Glomerular endothelial cell (primary cell): ENCODE results near the gene KL. TPM values are rescaled to one million over a fixed set of nuclear protein-coding genes. Genes with fewer than 3 reads are reported as not detected.

Experiments
- DNase-seq: peaks from one replicate; pipeline ENCODE4 v3.0.0-alpha.2; 2011; ENCODE audit warnings: low read depth, low spot score; ENCODE audit errors: extremely low read depth
- total RNA-seq: library from RNA; depleted of rRNA; stranded (reverse); fragments of >200 nt; gene quantifications from 2 replicates; pipeline ENCODE4 v1.2.3, GENCODE V29; 2015

The KL gene
- total RNA-seq, 1 donor from 2014 or later: 0.41 TPM

GRCh38 chr13:33033051-33033812, 17.0 kb downstream of the KL start:
- DNase-seq: no peak

- no peak for DNase-seq
Observed at GRCh38 chr13:33033986-33034385, 17.8 kb downstream of the KL start.

GRCh38 chr13:33034882-33035520, 18.8 kb downstream of the KL start:
- DNase-seq: no peak

- no peak for DNase-seq
Observed at GRCh38 chr13:33037673-33038072, 21.4 kb downstream of the KL start.

GRCh38 chr13:33040090-33040489, 23.9 kb downstream of the KL start:
- DNase-seq: no peak

GRCh38 chr13:33045851-33046592, 29.8 kb downstream of the KL start:
- DNase-seq: no peak

GRCh38 chr13:33050161-33050560, 33.9 kb downstream of the KL start:
- DNase-seq: no peak

- DNase-seq: no peak
Observed at GRCh38 chr13:33051632-33052031, 35.4 kb downstream of the KL start.

- no peak for DNase-seq
Observed at GRCh38 chr13:33052506-33053280, 36.5 kb downstream of the KL start.

GRCh38 chr13:33053397-33054066, 37.3 kb downstream of the KL start:
- DNase-seq: no peak

- no peak for DNase-seq
Observed at GRCh38 chr13:33057019-33057780, 41.0 kb downstream of the KL start.

GRCh38 chr13:33058776-33059327, 42.6 kb downstream of the KL start:
- DNase-seq: no peak

DNA sequence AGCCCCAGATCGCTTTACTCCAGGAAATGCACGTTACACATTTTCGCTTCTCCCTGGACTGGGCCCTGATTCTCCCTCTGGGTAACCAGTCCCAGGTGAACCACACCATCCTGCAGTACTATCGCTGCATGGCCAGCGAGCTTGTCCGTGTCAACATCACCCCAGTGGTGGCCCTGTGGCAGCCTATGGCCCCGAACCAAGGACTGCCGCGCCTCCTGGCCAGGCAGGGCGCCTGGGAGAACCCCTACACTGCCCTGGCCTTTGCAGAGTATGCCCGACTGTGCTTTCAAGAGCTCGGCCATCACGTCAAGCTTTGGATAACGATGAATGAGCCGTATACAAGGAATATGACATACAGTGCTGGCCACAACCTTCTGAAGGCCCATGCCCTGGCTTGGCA, 44.6 kb downstream of the KL start:
- DNase-seq: no peak

- no peak for DNase-seq
Observed at GRCh38 chr13:33066329-33066728, 50.1 kb downstream of the KL start.

GRCh38 chr13:33069365-33069764, 53.1 kb downstream of the KL start:
- no peak for DNase-seq

DNA sequence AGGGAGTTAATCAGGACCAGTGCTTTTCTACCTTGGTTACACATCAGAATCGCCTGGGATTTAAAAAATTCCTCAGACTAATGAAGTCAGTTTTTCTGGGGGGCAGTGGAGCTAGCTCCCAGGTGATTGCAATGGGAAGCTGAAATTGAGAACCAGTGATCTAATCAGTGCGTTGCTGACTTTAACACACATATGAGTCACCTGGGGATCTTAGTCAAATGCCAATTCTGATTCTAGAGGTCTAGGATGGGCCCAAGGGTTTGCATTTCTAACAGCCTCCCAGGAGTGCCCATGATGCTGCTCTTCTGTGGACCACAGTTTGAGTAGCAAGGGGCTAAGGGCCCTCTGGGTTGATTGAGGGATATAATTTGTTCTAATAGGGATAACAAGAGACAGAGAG, 54.5 kb downstream of the KL start:
- no peak for DNase-seq

DNA sequence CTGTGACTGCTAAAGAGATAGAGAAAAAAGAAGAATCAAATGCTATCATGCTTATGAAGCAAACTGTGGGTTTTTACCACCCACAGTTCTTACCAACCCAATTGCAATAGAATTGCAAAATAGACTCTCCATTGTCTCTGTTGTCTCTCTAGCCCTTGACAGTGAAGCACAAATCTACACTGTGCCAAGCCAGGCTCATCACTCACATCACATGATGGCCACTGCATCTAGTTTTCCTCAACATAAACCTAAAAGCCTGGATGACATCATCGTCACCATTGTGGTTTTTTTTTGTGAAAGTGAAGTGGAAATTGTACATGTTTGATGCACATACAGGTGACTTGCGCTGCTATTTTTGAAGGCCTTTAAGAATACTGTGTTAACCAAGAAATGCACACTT, 56.1 kb downstream of the KL start:
- DNase-seq: no peak

- DNase-seq: no peak
Observed at GRCh38 chr13:33072759-33073158, 56.5 kb downstream of the KL start.

DNA sequence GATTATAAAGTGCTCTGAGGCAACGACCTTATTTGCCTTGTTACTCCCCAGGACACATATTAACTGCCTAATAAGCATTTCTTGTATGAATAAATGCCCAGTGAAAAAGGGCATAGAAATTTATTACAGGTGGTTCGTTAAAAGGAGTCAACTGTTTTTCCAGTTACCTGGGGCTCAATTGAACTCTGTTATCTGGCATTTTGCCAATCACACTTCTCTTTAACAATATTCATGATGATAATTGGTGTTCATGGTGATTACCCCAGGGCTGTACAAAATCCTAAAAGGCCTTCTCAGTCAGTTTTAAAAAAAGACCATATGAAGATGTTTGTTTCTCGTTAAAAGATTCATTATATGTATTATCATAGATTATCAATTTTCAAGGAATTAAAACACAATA, 57.1 kb downstream of the KL start:
- no peak for DNase-seq
